Cerebellar cortex (tissue), 1 donor: ENCODE data around the gene MAN1A1.
"Not testable (repeated sequence)": the region's sequence is repeated elsewhere in the genome, so short reads cannot be mapped to it uniquely, and the experiment has no call there.

Experiments
- DNase-seq: peaks from one replicate; pipeline ENCODE4 v3.0.0-alpha.2; 2015; ENCODE audit warnings: low spot score

Gene MAN1A1

GRCh38 chr6:119349361-119350201 is at the start of gene MAN1A1:
Gene MAN1A1 (minus strand): TSS chr6:119349761. CDS start chr6:119349065, 696 bp downstream.
- DNase-seq = peak; percentile 73

GRCh38 chr6:119395192-119395591 is 45.6 kb upstream of the MAN1A1 start:
- no peak for DNase-seq

GRCh38 chr6:119390247-119390793 is 40.8 kb upstream of the MAN1A1 start:
- no peak for DNase-seq

GRCh38 chr6:119385994-119386393 is 36.4 kb upstream of the MAN1A1 start:
- no peak for DNase-seq

- no peak for DNase-seq
Measured at GRCh38 chr6:119384444-119384843, 34.9 kb upstream of the MAN1A1 start.

- DNase-seq = no peak
Measured at GRCh38 chr6:119379809-119380208, 30.2 kb upstream of the MAN1A1 start.

GRCh38 chr6:119377043-119377442 is 27.5 kb upstream of the MAN1A1 start:
- not testable (repeated sequence) for DNase-seq

GRCh38 chr6:119370080-119370479 is 20.5 kb upstream of the MAN1A1 start:
- DNase-seq = no peak

GRCh38 chr6:119368921-119369320 is 19.4 kb upstream of the MAN1A1 start:
- no peak for DNase-seq

- DNase-seq = no peak
Measured at GRCh38 chr6:119361209-119361608, 11.6 kb upstream of the MAN1A1 start.

- DNase-seq = no peak
Measured at GRCh38 chr6:119360262-119360915, 10.8 kb upstream of the MAN1A1 start.

GRCh38 chr6:119355890-119356289 is 6.3 kb upstream of the MAN1A1 start:
- no peak for DNase-seq

GRCh38 chr6:119355157-119355556 is 5.6 kb upstream of the MAN1A1 start:
- no peak for DNase-seq

- no peak for DNase-seq
Measured at GRCh38 chr6:119353696-119354095, 4.1 kb upstream of the MAN1A1 start.

GRCh38 chr6:119352001-119352400 is 2.4 kb upstream of the MAN1A1 start:
- DNase-seq = no peak

- no peak for DNase-seq
Measured at GRCh38 chr6:119350952-119351372, 1.4 kb upstream of the MAN1A1 start.

- DNase-seq = peak; percentile 46
Measured at GRCh38 chr6:119350202-119350951, 816 bp upstream of the MAN1A1 start.

GRCh38 chr6:119348748-119349360 is 707 bp downstream of the MAN1A1 start:
- DNase-seq = no peak

- no peak for DNase-seq
Measured at GRCh38 chr6:119348096-119348747, 1.3 kb downstream of the MAN1A1 start.

GRCh38 chr6:119347466-119348095 is 2.0 kb downstream of the MAN1A1 start:
- DNase-seq = peak; percentile 50

- DNase-seq = peak; percentile 50
Measured at GRCh38 chr6:119346936-119347335, 2.6 kb downstream of the MAN1A1 start.
